HepG2 (cell line): ENCODE data around the gene WDSUB1. TPM values are rescaled to one million over a fixed set of nuclear protein-coding genes. Genes with fewer than 3 reads are reported as not detected.

Experiments used
- ATAC-seq: fragments of 200-7000 bp; cut with Tn5 transposase; 3 replicates; pipeline ENCODE4 v1.9.1; 2020; ENCODE audit warnings: mild to moderate bottlenecking, moderate library complexity
- BruUV-seq: library from RNA; stranded (reverse); fragments of 400-500 nt; replicated peaks from 2 replicates; lab custom pipeline; 2021; lab: Mats Ljungman, UMichigan
- CTCF ChIA-PET: fragments of 300-600 bp; formaldehyde crosslinking; extraction: SDS; loops from one replicate; lab custom pipeline; 2021; ENCODE audit warnings: low total read pairs, inconsistent platforms, low intra/inter-chr PET ratio; lab: Yijun Ruan, JAX
- POLR2A ChIA-PET: fragments of 350-600 bp; sonication (Branson Sonifier 250); formaldehyde crosslinking; loops from one replicate; lab custom pipeline; 2020; ENCODE audit warnings: antibody characterized with exemption, inconsistent platforms; lab: Yijun Ruan, JAX
- DNase-seq: peaks from one replicate; pipeline ENCODE4 v3.0.0-alpha.2; 2015; ENCODE audit warnings: low spot score
- FAIRE-seq: peaks from 3 replicates; lab custom pipeline; 2011; peaks lifted over from hg19 to GRCh38; lab: Jason Lieb, UNC
- H2AFZ ChIP-seq: one replicate; pipeline ENCODE4 v1.6.1; 2011; ENCODE audit warnings: low read length, inconsistent platforms
- H3K27ac ChIP-seq: fragments of 300-600 bp; 3 replicates; pipeline ENCODE4 v1.8.0; 2011; ENCODE audit warnings: mixed run types, mild to moderate bottlenecking, mixed read lengths, low read length, inconsistent platforms; ENCODE audit not compliant: insufficient read depth; ENCODE audit errors: extremely low read length
- H3K27me3 ChIP-seq, 2 experiments: fragments of 200-600 bp in 1 of 2; 2 replicates in 1 of 2; 3 replicates in 1 of 2; pipeline versions ENCODE4 v1.6.0 to v1.8.0; 2011; ENCODE audit warnings: low read length in 2 of 2, mild to moderate bottlenecking in 2 of 2, moderate library complexity in 2 of 2, inconsistent platforms in 1 of 2; ENCODE audit not compliant: insufficient read depth in 2 of 2, control insufficient read depth in 1 of 2
- H3K36me3 ChIP-seq, 2 experiments: fragments of 200-600 bp in 1 of 2; replicated peaks in 1 of 2; 2 replicates in 1 of 2; 3 replicates in 1 of 2; pipeline versions ENCODE4 v1.5.1 to v1.8.0; 2011; ENCODE audit warnings: low read length in 2 of 2, inconsistent platforms in 1 of 2; ENCODE audit not compliant: insufficient read depth in 2 of 2, control insufficient read depth in 1 of 2
- H3K4me1 ChIP-seq: 2 replicates; pipeline ENCODE4 v1.5.1; 2012; ENCODE audit warnings: low read length, inconsistent platforms; ENCODE audit not compliant: insufficient read depth
- H3K4me2 ChIP-seq: 2 replicates; pipeline ENCODE4 v1.6.0; 2011; ENCODE audit warnings: low read depth, low read length, inconsistent platforms
- H3K4me3 ChIP-seq, 3 experiments: fragments of 200-600 bp in 1 of 3; sonication (generic), shearing (Covaris generic) in 1 of 3; replicated peaks in 1 of 3; 2 replicates each; pipeline ENCODE4 v1.5.1; 2011 to 2016; ENCODE audit warnings: low read length in 3 of 3, inconsistent platforms in 2 of 3, low read depth in 2 of 3, mild to moderate bottlenecking in 2 of 3, control low read depth in 1 of 3, mixed read lengths in 1 of 3; ENCODE audit not compliant: insufficient read depth in 1 of 3
- H3K79me2 ChIP-seq: one replicate; pipeline ENCODE4 v1.6.1; 2011; ENCODE audit warnings: low read length, inconsistent platforms; ENCODE audit not compliant: insufficient read depth
- H3K9ac ChIP-seq: 2 replicates; pipeline ENCODE4 v1.6.0; 2011; ENCODE audit warnings: mild to moderate bottlenecking, low read depth, low read length, inconsistent platforms; ENCODE audit not compliant: insufficient read depth
- H3K9me3 ChIP-seq: 2 replicates; pipeline ENCODE4 v1.5.1; 2012; ENCODE audit warnings: mild to moderate bottlenecking, low read length
- H4K20me1 ChIP-seq: 2 replicates; pipeline ENCODE4 v1.6.0; 2011; ENCODE audit warnings: inconsistent platforms, mild to moderate bottlenecking, low read length, moderate library complexity; ENCODE audit not compliant: insufficient read depth
- AGO2 ChIP-seq: fragments of 200-400 bp; formaldehyde crosslinking; optimal IDR thresholded peaks from 2 replicates; pipeline ENCODE3; 2017; ENCODE audit warnings: mild to moderate bottlenecking, low read depth, low read length, moderate library complexity
- EHMT2 ChIP-seq: fragments of 200-600 bp; sonication (generic); IDR thresholded peaks from 2 replicates; pipeline ENCODE4 v1.7.0; 2017; ENCODE audit warnings: antibody characterized with exemption, low read depth, low read length, borderline replicate concordance
- ETV6 ChIP-seq: sonication (generic); formaldehyde crosslinking; conservative IDR thresholded peaks from 2 replicates; pipeline ENCODE4 v1.4.0; 2020; ENCODE audit warnings: missing genetic modification reagents
- GATAD2A ChIP-seq: IDR thresholded peaks from 2 replicates; pipeline ENCODE4 v1.6.1; 2016
- GFI1 ChIP-seq: sonication (generic); formaldehyde crosslinking; IDR thresholded peaks from 2 replicates; pipeline ENCODE4 v1.5.0; 2020; ENCODE audit warnings: missing genetic modification reagents, mild to moderate bottlenecking, borderline replicate concordance
- HNRNPL ChIP-seq: fragments of 200-400 bp; formaldehyde crosslinking; IDR thresholded peaks from 2 replicates; pipeline ENCODE4 v1.6.1; 2017; ENCODE audit warnings: mild to moderate bottlenecking, low read depth, low read length
- HOXA3 ChIP-seq: sonication (generic); formaldehyde crosslinking; IDR thresholded peaks from 2 replicates; pipeline ENCODE4 v1.5.0; 2020; ENCODE audit warnings: missing genetic modification reagents
- ZBTB7B ChIP-seq: sonication (generic); formaldehyde crosslinking; IDR thresholded peaks from 2 replicates; pipeline ENCODE4 v1.4.0; 2020; ENCODE audit warnings: missing genetic modification reagents
- ZNF280B ChIP-seq: sonication (generic); formaldehyde crosslinking; IDR thresholded peaks from 2 replicates; pipeline ENCODE4 v1.5.0; 2020; ENCODE audit warnings: missing genetic modification reagents, mild to moderate bottlenecking, borderline replicate concordance
- ZNF557 ChIP-seq: sonication (generic); formaldehyde crosslinking; IDR thresholded peaks from 2 replicates; pipeline ENCODE4 v1.4.0; 2020; ENCODE audit warnings: missing genetic modification reagents
- WGBS: methylation state at CpG from one replicate; pipeline ENCODE4 v1.1.6; 2017; ENCODE audit warnings: low lambda C conversion rate; 5-methylcytosine and 5-hydroxymethylcytosine counted together
- in situ Hi-C: cut with HindIII; loops from 2 replicates; pipeline ENCODE4 v1.10.0; 2017; ENCODE audit warnings: low pct_unique_long_range_greater_than_20kb; ENCODE audit not compliant: extremely low pct_ligation_motif_present
- intact Hi-C: fragments of 100-400 bp; cut with micrococcal nuclease; formaldehyde crosslinking; loops from one replicate; pipeline ENCODE4 v1.10.0; 2022; ENCODE audit not compliant: unreplicated experiment
- polyA plus RNA-seq, 8 experiments: library from polyadenylated mRNA; depleted of rRNA in 3 of 8; stranded (reverse) in 7 of 8; unstranded in 1 of 8; fragments of >200 nt; fragmentation: Illumina TruSeq in 4 of 8; extraction: Trizol in 4 of 8; gene quantifications; 2 replicates each; pipeline versions ENCODE4 v1.2.1 to v1.2.3, GENCODE V29; 2011 to 2016; ENCODE audit warnings: low read depth in 4 of 8, missing spikeins in 1 of 8, mixed read lengths in 1 of 8; ENCODE audit not compliant: insufficient read depth in 1 of 8
- total RNA-seq, 5 experiments: library from RNA; depleted of rRNA; stranded (reverse); fragments of >200 nt; fragmentation: Illumina TruSeq; extraction: Trizol; gene quantifications; 2 replicates each; pipeline ENCODE4 v1.2.3, GENCODE V29; 2016; ENCODE audit warnings: low read depth in 1 of 5
- TF ChIP-seq, protein P1 (sequence below): sonication (generic); formaldehyde crosslinking; IDR thresholded peaks from 2 replicates; pipeline ENCODE4 v1.5.0; 2020; ENCODE audit warnings: missing genetic modification reagents

The WDSUB1 gene
- total and polyA plus RNA-seq, 2 of the 13 experiments (the other 11 are each of a cell fraction or from before 2014, with no cell fraction given), result 10.1 to 10.7 TPM

DNA sequence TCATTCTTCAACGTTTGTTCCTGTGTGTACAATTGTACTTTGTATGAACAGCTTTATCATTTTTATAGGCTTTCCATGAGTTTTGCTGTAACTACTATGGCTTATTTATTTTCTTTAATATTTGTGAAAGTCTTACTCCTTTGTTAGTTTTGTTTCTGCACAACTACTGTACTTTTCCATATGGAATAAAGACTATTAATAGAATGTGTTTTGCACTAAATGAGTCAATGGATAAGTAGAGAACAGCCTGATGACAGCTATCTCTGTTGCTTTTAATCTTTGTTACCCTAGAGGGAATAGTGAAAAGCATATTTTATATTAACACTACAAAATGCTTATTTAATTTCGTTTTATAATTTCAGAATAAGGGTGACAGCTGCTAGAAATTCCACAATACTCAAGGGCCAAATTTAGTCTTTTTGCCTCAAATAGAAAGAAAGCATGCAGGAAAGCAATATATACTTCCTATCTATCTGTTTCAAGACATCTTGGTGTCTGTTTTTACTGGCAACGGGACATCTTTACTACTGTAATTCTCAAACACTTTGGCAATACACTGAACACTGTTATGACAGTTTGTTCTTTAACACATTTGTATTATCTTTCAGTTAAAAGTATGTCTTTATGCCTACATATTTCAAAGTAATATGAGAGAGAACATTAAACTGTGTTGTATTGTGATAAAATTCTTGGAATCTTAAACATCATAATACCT is 53.9 kb downstream of the WDSUB1 start (continued):
- TF ChIP-seq ZNF557 (CRISPR knock-in tag), result no peak
- no peak for TF ChIP-seq ETV6
- TF ChIP-seq ZBTB7B (CRISPR knock-in tag), result no peak
- TF ChIP-seq EHMT2, result no peak
- no peak for TF ChIP-seq GATAD2A (CRISPR knock-in tag)

GRCh38 chr2:159230145-159230877 is 56.2 kb downstream of the WDSUB1 start:
- no TSS peak for BruUV-seq
- H2AFZ ChIP-seq, result no peak overlapping the region
- ChIA-PET POLR2A (no interaction called here), CTCF (no interaction called here)
- intact Hi-C loops (no loop called here), in situ Hi-C loops (no loop called here)
- no peaks in the 10 kb centered on the region for H3K27me3 ChIP-seq
- TF ChIP-seq GFI1 (CRISPR knock-in tag) (no peak), HOXA3 (no peak), AGO2 (peak; percentile 48), ZNF280B (CRISPR knock-in tag) (0 out of 2 replicates have a peak, but pooled peaks have one; percentile 28), HNRNPL (no peak)
- TF ChIP-seq, protein P1, sequence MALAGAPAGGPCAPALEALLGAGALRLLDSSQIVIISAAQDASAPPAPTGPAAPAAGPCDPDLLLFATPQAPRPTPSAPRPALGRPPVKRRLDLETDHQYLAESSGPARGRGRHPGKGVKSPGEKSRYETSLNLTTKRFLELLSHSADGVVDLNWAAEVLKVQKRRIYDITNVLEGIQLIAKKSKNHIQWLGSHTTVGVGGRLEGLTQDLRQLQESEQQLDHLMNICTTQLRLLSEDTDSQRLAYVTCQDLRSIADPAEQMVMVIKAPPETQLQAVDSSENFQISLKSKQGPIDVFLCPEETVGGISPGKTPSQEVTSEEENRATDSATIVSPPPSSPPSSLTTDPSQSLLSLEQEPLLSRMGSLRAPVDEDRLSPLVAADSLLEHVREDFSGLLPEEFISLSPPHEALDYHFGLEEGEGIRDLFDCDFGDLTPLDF (CRISPR knock-in tag), result no peak
- FAIRE-seq, result no peak
- no peak overlapping the region for H3K4me2 ChIP-seq
- H3K9me3 ChIP-seq, result no peaks in the 10 kb centered on the region
- H3K27ac ChIP-seq, result no peak overlapping the region
- peaks cover 3 to 15% of the 10 kb centered on the region in 2 experiments; a peak in 3 of 5 replicates for H3K36me3 ChIP-seq
- 94% methylated on average over 19 of the region's 19 CpGs for WGBS
- no peak overlapping the region for H3K4me3 ChIP-seq
- no peak for DNase-seq
- H3K9ac ChIP-seq, result no peak overlapping the region
- no peaks in the 10 kb centered on the region for H4K20me1 ChIP-seq
- no peaks in the 10 kb centered on the region for H3K79me2 ChIP-seq
- no peaks in the 10 kb centered on the region for H3K4me1 ChIP-seq
- ATAC-seq, result no peak; the same call in 2 of the 3 replicates
